CD4-positive, alpha-beta T cell treated with Interleukin-6 at 100 ng/mL for 8 hours (primary cell): ENCODE results near the gene PABPC1L.

Experiments
- DNase-seq: peaks from one replicate; pipeline ENCODE4 v3.0.0-alpha.2; 2020; ENCODE audit warnings: mixed read lengths, low spot score

Gene PABPC1L

DNA sequence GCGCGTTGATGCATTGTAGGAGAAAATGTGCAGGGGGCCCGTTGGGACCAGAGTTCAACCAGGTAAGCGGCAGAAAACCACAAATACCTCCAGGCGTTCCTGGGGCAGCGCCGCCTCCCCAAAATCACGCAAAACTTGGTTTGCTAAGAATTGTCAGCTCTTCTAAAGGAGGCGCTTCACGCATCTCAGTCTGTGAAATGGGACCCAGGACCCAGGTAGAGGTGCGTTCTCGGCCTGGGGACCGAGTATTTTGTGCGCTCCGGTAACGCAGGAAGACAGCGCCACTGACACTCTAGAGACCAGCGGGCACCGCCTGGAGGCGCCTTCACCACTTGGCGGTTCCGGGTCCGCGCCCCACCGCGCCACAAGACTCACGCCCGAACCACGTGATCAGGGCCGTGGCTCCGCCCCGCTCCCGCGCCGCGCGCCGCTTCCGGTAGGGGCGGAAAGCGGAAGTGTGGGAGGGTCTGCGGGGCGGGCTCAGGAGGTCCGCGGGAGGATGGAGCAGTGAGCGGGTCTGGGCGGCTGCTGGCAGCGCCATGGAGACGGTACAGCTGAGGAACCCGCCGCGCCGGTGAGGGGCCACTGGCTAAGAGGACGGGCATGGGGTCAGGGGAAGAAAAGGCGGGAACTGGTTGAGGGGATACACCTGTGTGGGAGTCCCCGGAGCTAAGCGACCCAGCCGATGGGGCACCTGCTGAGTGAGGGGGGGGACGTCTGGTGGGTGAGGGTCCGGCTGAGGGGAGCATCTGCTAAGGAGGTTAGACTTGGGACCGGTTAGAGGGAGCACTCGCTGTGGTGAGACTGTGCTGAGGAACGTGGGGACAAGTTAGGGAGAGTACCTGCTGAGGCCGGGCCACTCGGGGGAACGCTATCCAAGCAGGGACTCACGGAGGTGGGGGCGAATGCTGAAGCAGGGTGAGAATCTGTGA lies 56.4 kb downstream of the PABPC1L start, which contains the start of gene STK4:
STK4 (plus strand) TSS at position 483 of the 932 bp plus-strand sequence; CDS start at position 540, 57 bp downstream.
- DNase-seq = peak; percentile 95

DNA sequence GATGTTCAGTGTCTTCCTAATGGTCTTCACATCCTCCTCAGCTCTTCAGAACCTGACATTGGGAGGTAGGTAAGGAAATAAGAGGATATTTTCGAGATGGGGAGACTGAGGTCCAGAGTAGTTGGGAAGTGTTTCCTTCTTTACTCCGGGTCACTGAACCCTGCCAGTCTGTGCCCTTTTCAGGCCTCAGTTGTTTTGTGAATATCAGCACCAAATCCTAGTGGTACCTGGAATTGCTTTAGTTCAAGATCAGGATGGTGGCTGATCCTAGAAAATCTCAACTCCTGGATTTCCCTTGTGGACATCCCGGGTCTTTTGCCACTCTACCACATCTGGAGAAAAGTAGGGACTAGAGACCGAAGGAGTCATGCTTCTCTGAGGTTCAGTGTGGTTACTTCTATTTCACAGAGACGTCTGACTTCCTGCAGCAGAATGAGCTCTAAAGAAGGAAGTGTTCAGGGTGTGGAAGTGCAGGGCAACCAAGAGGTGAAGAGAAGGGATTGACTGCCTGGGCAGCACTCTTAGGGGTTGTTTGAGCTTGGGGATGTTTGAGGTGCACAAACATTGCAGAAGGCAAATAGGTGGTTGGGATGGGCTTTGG lies 57.4 kb downstream of the PABPC1L start:
- DNase-seq = peak; percentile 63

DNA sequence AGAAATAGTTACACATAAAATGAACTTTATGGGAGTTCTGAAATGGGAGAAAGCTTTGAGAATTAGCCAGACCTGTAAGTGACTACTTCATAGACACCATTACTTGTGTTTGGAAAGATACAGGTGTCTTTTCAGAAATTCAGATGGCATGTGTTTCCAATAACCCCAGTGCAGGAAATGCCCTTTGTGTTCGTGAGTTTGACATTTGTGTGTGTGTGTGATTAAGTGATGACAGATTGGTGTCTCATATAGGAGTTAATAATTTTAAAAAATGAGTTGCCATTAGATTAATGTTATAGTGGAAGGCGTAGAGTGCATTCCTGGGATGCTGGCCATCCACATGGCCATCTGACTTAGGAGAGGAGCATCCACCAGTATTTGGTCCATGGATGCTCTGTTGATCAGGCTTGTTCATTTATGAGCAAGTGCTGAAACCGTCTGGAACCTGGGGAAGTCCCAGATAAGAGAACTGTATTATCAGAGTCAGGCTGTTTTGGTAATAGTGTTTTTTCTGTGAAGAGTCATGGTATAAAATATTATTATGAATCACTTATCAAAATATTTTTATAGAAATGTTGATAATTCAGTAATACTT lies 59.5 kb downstream of the PABPC1L start:
- DNase-seq = peak; percentile 34

DNA sequence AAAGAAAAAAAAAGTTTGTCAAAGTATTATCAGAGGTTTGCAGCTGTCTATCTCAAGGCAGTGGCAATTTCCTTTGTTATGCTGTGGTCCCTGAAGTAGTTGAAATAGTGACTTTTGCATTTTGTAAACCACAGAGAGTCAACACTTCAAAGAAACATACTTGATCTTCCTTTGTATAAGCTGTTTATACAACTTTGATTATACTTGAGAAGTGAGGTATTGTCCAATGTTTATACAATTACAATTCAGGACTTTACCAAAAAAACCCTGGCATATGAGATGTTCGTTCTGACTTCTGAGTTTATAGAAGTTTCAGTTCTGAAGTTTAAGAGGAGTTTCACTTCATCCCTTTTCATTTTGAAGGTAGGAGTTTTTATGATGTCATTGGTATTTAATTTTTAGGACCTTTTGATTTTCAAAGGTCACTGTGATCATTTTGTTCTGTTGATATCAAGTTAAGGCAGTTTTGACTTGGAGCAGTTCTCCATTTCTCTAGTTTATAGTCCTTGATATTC lies 60.4 kb downstream of the PABPC1L start:
- DNase-seq = peak; percentile 43

DNA sequence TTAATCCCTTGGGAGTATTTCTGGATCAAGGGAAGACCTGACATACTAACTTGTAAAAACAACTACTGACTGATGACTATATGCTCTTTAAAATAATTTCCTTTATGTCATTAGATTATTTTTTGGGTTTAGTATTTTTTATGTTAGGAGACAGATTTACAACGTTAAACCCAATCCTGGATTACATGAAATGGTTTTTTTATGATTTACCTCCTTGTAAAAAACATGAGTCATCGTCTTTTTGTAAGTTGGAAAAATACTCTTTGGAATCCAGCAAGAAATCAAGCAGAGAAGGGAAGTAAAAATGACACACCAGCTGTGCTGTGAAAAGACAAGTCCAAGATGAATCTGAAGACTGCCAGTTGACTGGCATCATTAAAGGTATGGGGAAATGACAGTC lies 63.2 kb downstream of the PABPC1L start:
- no peak for DNase-seq

DNA sequence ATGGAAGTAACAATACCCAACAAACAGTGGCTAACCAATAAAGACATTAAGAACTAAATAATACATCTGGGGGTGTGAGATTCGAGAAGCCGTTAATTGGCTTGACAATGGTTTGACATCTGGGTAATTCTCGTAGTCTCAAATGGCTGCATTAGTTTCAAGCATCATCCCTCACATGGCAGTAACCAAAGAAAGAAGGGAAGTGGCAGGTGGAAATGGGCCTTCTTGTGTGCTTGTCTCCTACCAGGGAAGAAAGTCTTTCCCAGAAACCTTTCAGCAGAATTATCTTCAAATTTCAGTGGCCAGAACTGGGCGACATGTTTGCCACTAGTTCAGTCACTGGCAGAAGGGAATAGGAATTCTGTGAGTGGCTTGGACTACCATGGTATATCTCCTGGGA lies 66.8 kb downstream of the PABPC1L start:
- DNase-seq = no peak

DNA sequence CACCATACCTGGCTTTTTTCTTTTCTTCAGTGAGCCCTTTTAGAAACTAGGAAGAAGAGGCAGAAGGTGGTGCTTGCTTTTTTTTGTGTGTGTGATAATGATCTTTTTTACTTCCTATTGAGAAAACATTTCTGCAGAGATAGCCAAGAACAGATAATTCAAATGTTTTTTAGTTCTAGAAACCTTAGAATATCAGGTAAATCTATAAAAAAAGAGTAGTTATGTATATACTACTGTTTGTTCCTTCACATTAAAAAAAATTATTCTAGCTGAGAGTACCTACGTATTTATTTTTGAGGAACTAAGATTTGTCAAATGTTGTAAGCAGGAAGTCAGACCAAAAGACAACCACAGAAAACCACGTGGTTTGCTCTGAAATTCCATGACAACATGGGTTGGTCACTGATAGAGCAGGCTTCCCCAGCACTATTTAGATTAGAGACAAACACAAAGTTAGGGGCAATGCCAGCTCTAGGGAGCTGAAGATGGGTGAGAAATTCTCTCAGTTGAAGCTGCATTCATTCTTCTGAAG lies 69.3 kb downstream of the PABPC1L start:
- DNase-seq = peak; percentile 79

DNA sequence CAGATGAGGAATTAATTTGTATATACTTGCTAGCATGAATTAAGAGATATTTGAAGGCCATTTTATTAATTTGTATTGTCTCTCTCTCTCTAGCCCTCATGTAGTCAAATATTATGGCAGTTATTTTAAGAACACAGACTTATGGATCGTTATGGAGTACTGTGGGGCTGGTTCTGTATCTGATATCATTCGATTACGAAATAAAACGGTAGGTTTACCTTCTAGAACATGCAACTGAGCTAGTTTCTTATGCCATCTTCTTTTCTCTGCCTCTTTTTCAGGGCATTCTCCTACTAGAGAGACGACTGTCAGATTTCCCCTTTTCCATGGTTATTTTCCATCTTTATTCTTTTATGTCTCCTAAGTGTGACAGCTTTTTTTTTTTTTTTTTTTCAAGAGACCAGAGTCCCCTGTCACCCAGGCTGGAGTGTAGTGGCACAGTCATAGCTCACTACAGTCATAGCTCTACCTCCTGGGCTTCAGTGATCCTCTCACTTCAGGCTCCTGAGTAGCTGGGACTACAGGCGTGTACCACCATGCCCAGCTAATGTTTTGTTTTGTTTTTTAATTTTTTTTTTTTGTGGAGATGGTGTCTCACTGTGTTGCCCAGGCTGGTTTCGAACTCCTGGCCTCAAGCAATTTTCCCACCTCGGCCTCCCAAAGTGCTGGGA lies 72.0 kb downstream of the PABPC1L start:
- DNase-seq = no peak

DNA sequence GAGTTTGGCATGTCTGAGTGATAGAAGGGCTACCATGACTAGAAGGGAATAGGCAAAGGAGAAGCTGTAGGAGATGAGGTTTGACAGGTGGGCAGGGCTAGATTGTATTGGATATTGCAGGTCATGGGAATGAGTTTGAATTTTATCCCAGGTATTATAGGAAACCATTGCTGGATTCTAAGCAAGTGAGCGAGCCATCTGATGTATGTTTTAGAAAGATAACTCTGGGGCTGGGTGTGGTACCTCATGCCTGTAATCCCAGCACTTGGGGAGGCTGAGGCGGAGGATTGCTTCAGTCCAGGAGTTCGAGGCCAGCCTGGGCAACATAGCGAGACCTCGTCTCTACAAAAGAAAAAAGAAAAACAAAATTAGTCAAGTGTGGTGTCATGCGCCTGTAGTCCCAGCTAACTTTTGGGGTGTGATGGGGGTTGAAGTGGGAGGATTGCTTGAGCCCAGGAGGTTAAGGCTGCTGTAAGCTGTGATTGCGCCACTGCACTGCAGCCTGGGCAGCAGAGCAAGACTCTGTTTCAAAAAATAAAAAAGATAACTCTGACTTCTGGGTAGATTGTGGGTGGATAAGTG lies 73.3 kb downstream of the PABPC1L start:
- DNase-seq = no peak

DNA sequence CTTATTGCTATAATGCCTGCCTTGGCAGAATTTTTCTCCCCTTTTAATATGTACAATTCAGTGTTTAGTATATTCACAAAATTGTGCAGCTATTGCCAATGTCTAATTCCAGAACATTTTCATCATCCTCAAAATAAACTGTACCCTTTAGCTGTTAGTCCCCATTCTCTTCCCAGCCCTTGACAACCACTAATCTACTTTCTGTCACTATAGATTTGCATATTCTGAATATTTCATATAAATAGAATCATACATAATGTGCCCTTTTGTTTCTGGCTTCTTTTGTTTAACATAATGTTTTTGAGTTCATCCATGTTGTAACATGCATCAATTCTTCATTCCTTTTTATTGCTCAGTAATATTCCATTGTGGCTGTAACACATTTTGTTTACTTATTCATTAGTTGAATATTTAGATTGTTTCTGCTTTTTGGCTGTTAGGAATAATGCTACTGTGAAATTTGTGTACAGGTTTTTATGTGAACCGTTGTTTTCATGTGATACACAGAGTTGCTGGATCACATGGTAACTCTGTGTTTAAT lies 78.8 kb downstream of the PABPC1L start:
- DNase-seq = no peak
